GM10266 (cell line): ENCODE results near the gene TXNL4A.

Experiments used
- DNase-seq: peaks from one replicate; pipeline ENCODE4 v3.0.0; 2012; ENCODE audit errors: extremely low spot score
- CTCF ChIP-seq: IDR thresholded peaks from 2 replicates; pipeline ENCODE4 v1.5.1; 2012; ENCODE audit warnings: mild to moderate bottlenecking, low read depth; ENCODE audit not compliant: control insufficient read depth, insufficient read depth; ENCODE audit errors: missing control alignments

Gene TXNL4A

DNA sequence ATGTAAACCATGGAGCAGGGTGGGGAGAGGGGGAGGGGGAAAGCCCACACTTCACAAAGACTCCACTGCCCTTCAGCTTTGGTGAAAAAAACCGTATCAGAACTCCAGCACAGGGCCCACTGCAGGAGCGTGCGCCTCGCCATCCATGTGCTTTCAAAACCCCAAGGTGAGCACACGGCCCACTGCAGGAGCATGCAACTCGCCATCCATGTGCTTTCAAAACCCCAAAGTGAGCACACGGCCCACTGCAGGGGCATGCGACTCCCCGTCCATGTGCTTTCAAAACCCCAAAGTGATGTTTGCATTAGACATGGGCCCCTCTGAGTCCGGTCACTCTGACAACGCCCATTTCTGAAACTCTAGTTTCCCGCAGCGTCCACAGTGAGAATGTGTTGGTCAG is 7.8 kb downstream of the TXNL4A start:
- DNase-seq = no peak
- no peak for TF ChIP-seq CTCF

- no peak for TF ChIP-seq CTCF
- DNase-seq = no peak
Measured at GRCh38 chr18:79979843-79980242, 8.5 kb downstream of the TXNL4A start.

DNA sequence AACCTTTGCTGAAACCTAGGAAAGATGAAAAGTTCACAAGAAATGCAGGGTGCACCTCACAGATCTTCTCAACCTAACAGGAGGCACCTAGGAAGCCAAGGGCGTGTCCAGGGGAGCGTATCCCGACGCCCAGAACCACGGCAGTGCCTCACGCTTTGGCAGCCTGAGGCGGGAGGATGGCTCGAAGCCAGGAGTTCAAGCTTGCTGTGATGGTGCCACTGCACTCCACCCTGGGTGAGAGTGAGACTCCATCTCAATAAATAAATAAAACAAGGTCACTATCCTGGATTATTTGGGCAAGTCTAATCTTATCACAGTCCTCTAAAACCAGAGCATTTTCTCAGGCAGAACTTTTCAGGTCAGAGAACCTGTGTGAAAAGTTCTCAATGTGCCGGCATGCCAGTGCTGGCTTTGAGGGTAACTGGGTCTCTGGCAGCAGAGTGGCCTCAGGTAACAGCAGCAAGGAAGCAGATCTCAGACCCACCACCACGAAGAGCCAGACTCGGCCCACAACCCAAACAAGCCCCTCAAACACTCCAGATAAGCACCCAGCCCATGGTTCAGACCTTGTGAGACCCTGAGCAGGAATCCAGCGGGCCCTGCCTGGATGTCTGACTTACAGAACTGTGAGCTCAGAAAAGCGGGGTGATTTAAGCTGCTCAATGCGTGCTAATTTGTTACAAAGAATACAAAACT is 12.2 kb downstream of the TXNL4A start:
- no peak for TF ChIP-seq CTCF
- no peak for DNase-seq

- no peak for DNase-seq
- TF ChIP-seq CTCF = no peak
Measured at GRCh38 chr18:79975043-79975442, 13.3 kb downstream of the TXNL4A start.

DNA sequence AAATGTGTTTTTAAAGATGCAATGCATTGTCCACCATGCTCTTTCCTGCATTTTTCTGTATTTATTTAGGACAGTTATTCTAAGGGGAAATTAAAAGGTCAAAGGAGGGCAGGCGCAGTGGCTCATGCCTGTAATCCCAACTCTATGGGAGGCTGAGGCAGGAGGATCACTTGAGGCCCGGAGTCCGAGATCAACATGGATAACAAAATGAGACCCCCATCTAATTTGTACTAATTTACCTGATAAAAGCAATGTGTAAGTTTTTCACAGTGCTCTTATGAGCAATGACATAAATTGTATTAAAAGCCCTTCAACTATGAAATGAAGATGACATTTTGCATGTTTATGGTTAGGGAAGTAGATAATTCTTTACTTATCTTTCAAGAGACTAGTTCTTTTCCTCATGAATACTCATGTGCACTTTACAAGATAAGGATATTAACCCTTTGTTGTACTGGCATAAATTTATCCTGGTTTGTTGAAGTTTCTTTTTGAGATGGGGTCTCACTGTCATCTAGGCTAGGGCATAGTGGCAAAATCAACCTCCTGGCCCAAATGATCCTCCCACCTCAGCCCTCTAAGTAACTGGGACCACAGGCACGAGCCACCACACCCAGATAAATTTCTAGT is 14.2 kb downstream of the TXNL4A start:
- TF ChIP-seq CTCF = no peak
- no peak for DNase-seq

DNA sequence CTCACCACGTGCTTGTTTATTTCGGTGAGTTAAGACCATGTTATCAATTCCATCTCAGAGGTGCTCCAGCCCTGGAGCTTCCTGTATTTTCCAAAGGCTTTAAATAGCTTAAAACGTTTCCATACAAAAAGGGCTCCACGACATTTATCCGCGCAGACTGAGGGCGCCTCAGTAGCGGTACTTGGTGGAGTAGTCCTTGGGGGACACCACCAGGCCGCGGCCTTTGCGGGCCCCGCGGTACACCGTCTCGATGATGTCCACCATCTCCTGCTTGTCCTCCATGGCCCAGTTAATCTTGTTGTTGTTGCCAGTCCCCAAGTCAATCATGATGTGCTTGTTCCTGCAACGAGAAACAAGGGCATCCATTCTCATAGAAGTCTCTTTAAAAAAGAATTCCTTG is 14.8 kb downstream of the TXNL4A start:
- no peak for DNase-seq
- TF ChIP-seq CTCF = no peak

- no peak for DNase-seq
- no peak for TF ChIP-seq CTCF
Measured at GRCh38 chr18:79972720-79973119, 15.6 kb downstream of the TXNL4A start.
